K562 (cell line): Measurements from ENCODE around the gene VSIG4. TPM values are rescaled to one million over a fixed set of nuclear protein-coding genes. Genes with fewer than 3 reads are reported as not detected.

ENCODE experiments used
- ETV1 ChIP-seq: fragments of 450-650 bp; conservative IDR thresholded peaks from 2 replicates; pipeline ENCODE4 v1.6.1; 2016; ENCODE audit warnings: missing genetic modification characterization, control low read depth, low read depth, missing compliant biosample characterization
- GATAD2B ChIP-seq: fragments of 450-650 bp; IDR thresholded peaks from 2 replicates; pipeline ENCODE4 v1.6.1; 2017; ENCODE audit warnings: mild to moderate bottlenecking, borderline replicate concordance
- GTF2A2 ChIP-seq: IDR thresholded peaks from 2 replicates; pipeline ENCODE4 v1.6.1; 2016; ENCODE audit warnings: mild to moderate bottlenecking, missing genetic modification characterization, missing compliant biosample characterization
- NBN ChIP-seq: fragments of 450-650 bp; IDR thresholded peaks from 2 replicates; pipeline ENCODE4 v1.6.1; 2016; ENCODE audit warnings: low read depth, mild to moderate bottlenecking
- SMAD2 ChIP-seq: fragments of 150-350 bp; IDR thresholded peaks from 2 replicates; pipeline ENCODE4 v1.6.1; 2014; ENCODE audit warnings: low read depth, mild to moderate bottlenecking, low read length
- ZBTB1 ChIP-seq: sonication (generic); formaldehyde crosslinking; IDR thresholded peaks from 2 replicates; pipeline ENCODE4 v1.8.1; 2023; ENCODE audit warnings: missing genetic modification reagents, low read depth, mild to moderate bottlenecking, borderline replicate concordance
- ZNF121 ChIP-seq: sonication (generic); formaldehyde crosslinking; conservative IDR thresholded peaks from 2 replicates; pipeline ENCODE4 v1.8.0; 2022; ENCODE audit warnings: missing genetic modification reagents
- ZNF324 ChIP-seq: fragments of 250-450 bp; sonication (Bioruptor Pico); IDR thresholded peaks from 2 replicates; pipeline ENCODE4 v1.4.0; 2020; ENCODE audit warnings: mild to moderate bottlenecking
- polyA plus RNA-seq, 8 experiments: library from polyadenylated mRNA; depleted of rRNA in 4 of 8; stranded (reverse) in 5 of 8; unstranded in 3 of 8; fragments of >200 nt; fragmentation: Nextera tagmentation in 2 of 8; fragmentation: Illumina TruSeq in 1 of 8; extraction: Ambion mirVana in 2 of 8; extraction: Trizol in 1 of 8; gene quantifications; 2 replicates each; pipeline versions ENCODE4 v1.2.1 to v1.2.3, GENCODE V29; 2011 to 2014; ENCODE audit warnings: inconsistent platforms in 1 of 8, missing spikeins in 1 of 8
- total RNA-seq, 7 experiments: library from RNA; depleted of rRNA in 6 of 7; stranded (reverse); fragments of >200 nt in 6 of 7; fragmentation: Illumina TruSeq in 2 of 7; extraction: Trizol in 2 of 7; gene quantifications; 2 replicates each; pipeline versions ENCODE4 v1.2.1 to v1.2.3, GENCODE V29; 2011 to 2021; ENCODE audit warnings: low replicate concordance in 1 of 7
- TF ChIP-seq, protein P1 (sequence below): fragments of 250-450 bp; sonication (Bioruptor Pico); IDR thresholded peaks from 2 replicates; pipeline ENCODE4 v1.8.0; 2022; ENCODE audit warnings: inconsistent platforms, mild to moderate bottlenecking, moderate library complexity, borderline replicate concordance
- TF ChIP-seq, protein P2 (sequence below): sonication (generic); IDR thresholded peaks from 2 replicates; pipeline ENCODE4 v1.6.1; 2016
- TF ChIP-seq, protein P3 (sequence below), 2 experiments: fragments of 450-650 bp; conservative IDR thresholded peaks; 2 replicates each; pipeline ENCODE4 v1.6.1; 2017; ENCODE audit warnings: mild to moderate bottlenecking in 2 of 2, moderate library complexity in 2 of 2
- TF ChIP-seq, protein P4 (sequence below): sonication (generic); formaldehyde crosslinking; IDR thresholded peaks from 2 replicates; pipeline ENCODE4 v1.8.0; 2022; ENCODE audit warnings: mild to moderate bottlenecking, missing genetic modification reagents
- TF ChIP-seq, protein P5 (sequence below), 2 experiments: IDR thresholded peaks; 2 replicates each; pipeline ENCODE4 v1.6.1; 2012; ENCODE audit warnings: improper control_type of control experiment in 2 of 2, low read depth in 2 of 2, low read length in 2 of 2, borderline replicate concordance in 1 of 2
- TF ChIP-seq, protein P6 (sequence below): fragments of 250-450 bp; sonication (Bioruptor Pico); IDR thresholded peaks from 2 replicates; pipeline ENCODE4 v1.4.0; 2020

VSIG4 gene
- total and polyA plus RNA-seq, 9 of the 15 experiments (the other 6 are each of a cell fraction or from before 2014, with no cell fraction given): 0.22 to 1.6 (median 0.46) TPM; not detected in 1

DNA sequence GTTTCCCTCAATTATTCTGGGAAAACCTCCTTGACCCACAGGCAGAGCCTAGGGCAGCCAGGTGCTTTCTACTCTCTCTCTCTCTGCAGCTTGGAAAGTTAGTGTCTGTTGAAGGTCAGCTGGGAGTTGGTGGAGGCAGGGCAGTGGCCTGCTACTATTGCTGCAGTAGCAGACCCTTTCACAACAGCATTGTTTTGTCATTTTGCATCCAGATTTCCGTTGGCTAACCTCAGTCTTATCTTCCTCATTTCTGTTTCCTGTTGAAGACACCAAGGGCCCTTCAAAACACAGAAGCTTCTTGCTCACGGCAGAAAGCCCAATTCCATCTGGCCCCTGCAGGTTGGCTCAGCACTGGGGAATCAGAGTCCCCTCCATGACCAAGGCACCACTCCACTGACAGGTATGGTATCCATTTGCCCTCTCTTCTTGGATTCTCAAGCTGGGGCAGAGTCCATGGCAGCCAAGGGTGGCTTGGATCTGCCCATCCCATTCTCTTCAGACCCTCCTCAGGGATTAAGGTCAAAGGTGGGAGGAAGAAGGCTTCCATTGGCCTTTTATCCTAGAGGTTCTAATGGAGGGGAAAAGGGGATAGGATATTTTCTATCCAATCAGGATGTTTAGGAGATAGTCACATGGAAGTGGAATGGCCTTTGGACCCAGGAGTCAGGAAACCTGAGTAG lies 24.6 kb downstream of the VSIG4 start (continued):
- TF ChIP-seq, protein P1, sequence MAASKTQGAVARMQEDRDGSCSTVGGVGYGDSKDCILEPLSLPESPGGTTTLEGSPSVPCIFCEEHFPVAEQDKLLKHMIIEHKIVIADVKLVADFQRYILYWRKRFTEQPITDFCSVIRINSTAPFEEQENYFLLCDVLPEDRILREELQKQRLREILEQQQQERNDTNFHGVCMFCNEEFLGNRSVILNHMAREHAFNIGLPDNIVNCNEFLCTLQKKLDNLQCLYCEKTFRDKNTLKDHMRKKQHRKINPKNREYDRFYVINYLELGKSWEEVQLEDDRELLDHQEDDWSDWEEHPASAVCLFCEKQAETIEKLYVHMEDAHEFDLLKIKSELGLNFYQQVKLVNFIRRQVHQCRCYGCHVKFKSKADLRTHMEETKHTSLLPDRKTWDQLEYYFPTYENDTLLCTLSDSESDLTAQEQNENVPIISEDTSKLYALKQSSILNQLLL (CRISPR knock-in tag): no peak
- TF ChIP-seq ZBTB1 (CRISPR knock-in tag) (peak; percentile 34; the same call in 1 of the 2 replicates), NBN (peak; percentile 70), GTF2A2 (tag) (no peak), SMAD2 (no peak), ZNF121 (CRISPR knock-in tag) (no peak), ETV1 (peak; percentile 98), ZNF324 (CRISPR knock-in tag) (no peak), GATAD2B (no peak)
- TF ChIP-seq, protein P2, sequence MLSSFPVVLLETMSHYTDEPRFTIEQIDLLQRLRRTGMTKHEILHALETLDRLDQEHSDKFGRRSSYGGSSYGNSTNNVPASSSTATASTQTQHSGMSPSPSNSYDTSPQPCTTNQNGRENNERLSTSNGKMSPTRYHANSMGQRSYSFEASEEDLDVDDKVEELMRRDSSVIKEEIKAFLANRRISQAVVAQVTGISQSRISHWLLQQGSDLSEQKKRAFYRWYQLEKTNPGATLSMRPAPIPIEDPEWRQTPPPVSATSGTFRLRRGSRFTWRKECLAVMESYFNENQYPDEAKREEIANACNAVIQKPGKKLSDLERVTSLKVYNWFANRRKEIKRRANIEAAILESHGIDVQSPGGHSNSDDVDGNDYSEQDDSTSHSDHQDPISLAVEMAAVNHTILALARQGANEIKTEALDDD: peak; percentile 66; the same call in 1 of the 2 replicates
- TF ChIP-seq, protein P3, sequence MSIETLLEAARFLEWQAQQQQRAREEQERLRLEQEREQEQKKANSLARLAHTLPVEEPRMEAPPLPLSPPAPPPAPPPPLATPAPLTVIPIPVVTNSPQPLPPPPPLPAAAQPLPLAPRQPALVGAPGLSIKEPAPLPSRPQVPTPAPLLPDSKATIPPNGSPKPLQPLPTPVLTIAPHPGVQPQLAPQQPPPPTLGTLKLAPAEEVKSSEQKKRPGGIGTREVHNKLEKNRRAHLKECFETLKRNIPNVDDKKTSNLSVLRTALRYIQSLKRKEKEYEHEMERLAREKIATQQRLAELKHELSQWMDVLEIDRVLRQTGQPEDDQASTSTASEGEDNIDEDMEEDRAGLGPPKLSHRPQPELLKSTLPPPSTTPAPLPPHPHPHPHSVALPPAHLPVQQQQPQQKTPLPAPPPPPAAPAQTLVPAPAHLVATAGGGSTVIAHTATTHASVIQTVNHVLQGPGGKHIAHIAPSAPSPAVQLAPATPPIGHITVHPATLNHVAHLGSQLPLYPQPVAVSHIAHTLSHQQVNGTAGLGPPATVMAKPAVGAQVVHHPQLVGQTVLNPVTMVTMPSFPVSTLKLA (conservative IDR thresholded peaks at IDR 0.05): peak in 1 of 2 experiments; percentile 37; a peak in 1 of 4 replicates
- TF ChIP-seq, protein P4, sequence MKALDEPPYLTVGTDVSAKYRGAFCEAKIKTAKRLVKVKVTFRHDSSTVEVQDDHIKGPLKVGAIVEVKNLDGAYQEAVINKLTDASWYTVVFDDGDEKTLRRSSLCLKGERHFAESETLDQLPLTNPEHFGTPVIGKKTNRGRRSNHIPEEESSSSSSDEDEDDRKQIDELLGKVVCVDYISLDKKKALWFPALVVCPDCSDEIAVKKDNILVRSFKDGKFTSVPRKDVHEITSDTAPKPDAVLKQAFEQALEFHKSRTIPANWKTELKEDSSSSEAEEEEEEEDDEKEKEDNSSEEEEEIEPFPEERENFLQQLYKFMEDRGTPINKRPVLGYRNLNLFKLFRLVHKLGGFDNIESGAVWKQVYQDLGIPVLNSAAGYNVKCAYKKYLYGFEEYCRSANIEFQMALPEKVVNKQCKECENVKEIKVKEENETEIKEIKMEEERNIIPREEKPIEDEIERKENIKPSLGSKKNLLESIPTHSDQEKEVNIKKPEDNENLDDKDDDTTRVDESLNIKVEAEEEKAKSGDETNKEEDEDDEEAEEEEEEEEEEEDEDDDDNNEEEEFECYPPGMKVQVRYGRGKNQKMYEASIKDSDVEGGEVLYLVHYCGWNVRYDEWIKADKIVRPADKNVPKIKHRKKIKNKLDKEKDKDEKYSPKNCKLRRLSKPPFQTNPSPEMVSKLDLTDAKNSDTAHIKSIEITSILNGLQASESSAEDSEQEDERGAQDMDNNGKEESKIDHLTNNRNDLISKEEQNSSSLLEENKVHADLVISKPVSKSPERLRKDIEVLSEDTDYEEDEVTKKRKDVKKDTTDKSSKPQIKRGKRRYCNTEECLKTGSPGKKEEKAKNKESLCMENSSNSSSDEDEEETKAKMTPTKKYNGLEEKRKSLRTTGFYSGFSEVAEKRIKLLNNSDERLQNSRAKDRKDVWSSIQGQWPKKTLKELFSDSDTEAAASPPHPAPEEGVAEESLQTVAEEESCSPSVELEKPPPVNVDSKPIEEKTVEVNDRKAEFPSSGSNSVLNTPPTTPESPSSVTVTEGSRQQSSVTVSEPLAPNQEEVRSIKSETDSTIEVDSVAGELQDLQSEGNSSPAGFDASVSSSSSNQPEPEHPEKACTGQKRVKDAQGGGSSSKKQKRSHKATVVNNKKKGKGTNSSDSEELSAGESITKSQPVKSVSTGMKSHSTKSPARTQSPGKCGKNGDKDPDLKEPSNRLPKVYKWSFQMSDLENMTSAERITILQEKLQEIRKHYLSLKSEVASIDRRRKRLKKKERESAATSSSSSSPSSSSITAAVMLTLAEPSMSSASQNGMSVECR (CRISPR knock-in tag): 0 out of 2 replicates have a peak, but pooled peaks have one; percentile 37
- TF ChIP-seq, protein P5, sequence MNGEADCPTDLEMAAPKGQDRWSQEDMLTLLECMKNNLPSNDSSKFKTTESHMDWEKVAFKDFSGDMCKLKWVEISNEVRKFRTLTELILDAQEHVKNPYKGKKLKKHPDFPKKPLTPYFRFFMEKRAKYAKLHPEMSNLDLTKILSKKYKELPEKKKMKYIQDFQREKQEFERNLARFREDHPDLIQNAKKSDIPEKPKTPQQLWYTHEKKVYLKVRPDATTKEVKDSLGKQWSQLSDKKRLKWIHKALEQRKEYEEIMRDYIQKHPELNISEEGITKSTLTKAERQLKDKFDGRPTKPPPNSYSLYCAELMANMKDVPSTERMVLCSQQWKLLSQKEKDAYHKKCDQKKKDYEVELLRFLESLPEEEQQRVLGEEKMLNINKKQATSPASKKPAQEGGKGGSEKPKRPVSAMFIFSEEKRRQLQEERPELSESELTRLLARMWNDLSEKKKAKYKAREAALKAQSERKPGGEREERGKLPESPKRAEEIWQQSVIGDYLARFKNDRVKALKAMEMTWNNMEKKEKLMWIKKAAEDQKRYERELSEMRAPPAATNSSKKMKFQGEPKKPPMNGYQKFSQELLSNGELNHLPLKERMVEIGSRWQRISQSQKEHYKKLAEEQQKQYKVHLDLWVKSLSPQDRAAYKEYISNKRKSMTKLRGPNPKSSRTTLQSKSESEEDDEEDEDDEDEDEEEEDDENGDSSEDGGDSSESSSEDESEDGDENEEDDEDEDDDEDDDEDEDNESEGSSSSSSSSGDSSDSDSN (IDR thresholded peaks at IDR 0.05; ENCODE audit: borderline replicate concordance in 1 of 2, low read depth in 2 of 2, low read length in 2 of 2): peak in 1 of 2 experiments; percentile 84; a peak in 3 of 4 replicates
- TF ChIP-seq, protein P6, sequence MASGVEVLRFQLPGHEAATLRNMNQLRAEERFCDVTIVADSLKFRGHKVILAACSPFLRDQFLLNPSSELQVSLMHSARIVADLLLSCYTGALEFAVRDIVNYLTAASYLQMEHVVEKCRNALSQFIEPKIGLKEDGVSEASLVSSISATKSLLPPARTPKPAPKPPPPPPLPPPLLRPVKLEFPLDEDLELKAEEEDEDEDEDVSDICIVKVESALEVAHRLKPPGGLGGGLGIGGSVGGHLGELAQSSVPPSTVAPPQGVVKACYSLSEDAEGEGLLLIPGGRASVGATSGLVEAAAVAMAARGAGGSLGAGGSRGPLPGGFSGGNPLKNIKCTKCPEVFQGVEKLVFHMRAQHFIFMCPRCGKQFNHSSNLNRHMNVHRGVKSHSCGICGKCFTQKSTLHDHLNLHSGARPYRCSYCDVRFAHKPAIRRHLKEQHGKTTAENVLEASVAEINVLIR (CRISPR knock-in tag): no peak
